HCT116 (cell line): Measurements from ENCODE around the gene EML4. TPM values are rescaled to one million over a fixed set of nuclear protein-coding genes. Genes with fewer than 3 reads are reported as not detected.

Experiments
- ATAC-seq: fragments of 200-7000 bp; cut with Tn5 transposase; 2 replicates; pipeline ENCODE4 v1.9.1; 2020; ENCODE audit warnings: mild to moderate bottlenecking, moderate library complexity
- BruUV-seq: library from RNA; stranded (reverse); fragments of 400-500 nt; replicated peaks from 2 replicates; lab custom pipeline; 2021; lab: Mats Ljungman, UMichigan
- CTCF ChIA-PET: fragments of 300-600 bp; sonication (Branson Sonifier 250); formaldehyde crosslinking; loops from one replicate; lab custom pipeline; 2021; ENCODE audit warnings: antibody characterized with exemption; lab: Charles Lee
- POLR2A ChIA-PET: fragments of 300-600, 350-600 bp; sonication (Branson Sonifier 250); formaldehyde crosslinking; loops from one replicate; lab custom pipeline; 2021; ENCODE audit warnings: antibody characterized with exemption; lab: Charles Lee
- RAD21 ChIA-PET, 2 experiments: fragments of 300-600 bp; sonication (Branson Sonifier 250); formaldehyde crosslinking; loops; one replicate each; lab custom pipeline; 2023; ENCODE audit warnings: low total read pairs in 2 of 2; ENCODE audit not compliant: uncharacterized antibody in 2 of 2, unreplicated experiment in 2 of 2, low non-redundant PET in 1 of 2; lab: Charles Lee
- DNase-seq: peaks from one replicate; pipeline ENCODE4 v3.0.0-alpha.2; 2010; ENCODE audit warnings: low read depth, low spot score
- H2AFZ ChIP-seq: fragments of 200-600 bp; shearing (Covaris generic), sonication (generic); 2 replicates; pipeline ENCODE4 v1.6.1; 2017; ENCODE audit warnings: low read depth, mixed run types, mixed read lengths, antibody characterized with exemption, low read length; ENCODE audit not compliant: poor library complexity, severe bottlenecking
- H3K27ac ChIP-seq: 2 replicates; pipeline ENCODE4 v1.5.1; 2012; ENCODE audit warnings: low read depth, low read length
- H3K27me3 ChIP-seq: fragments of 200-600 bp; sonication (generic); 2 replicates; pipeline ENCODE4 v1.6.1; 2016; ENCODE audit warnings: mixed run types, low read length, mixed read lengths; ENCODE audit not compliant: insufficient read depth
- H3K36me3 ChIP-seq, 2 experiments: fragments of 200-500 bp in 1 of 2; fragments of 200-600 bp in 1 of 2; sonication (Bioruptor generic) in 1 of 2; sonication (generic) in 1 of 2; 2 replicates each; pipeline versions ENCODE4 v1.5.1 to v1.6.1; 2014 to 2016; ENCODE audit warnings: low read length in 2 of 2, inconsistent platforms in 1 of 2, mixed read lengths in 1 of 2, mixed run types in 1 of 2; ENCODE audit not compliant: insufficient read depth in 2 of 2, control insufficient read depth in 1 of 2
- H3K4me1 ChIP-seq, 2 experiments: fragments of 200-600 bp in 1 of 2; sonication (generic) in 1 of 2; 2 replicates each; pipeline versions ENCODE4 v1.5.1 to v1.6.1; 2012 to 2017; ENCODE audit warnings: low read length in 2 of 2, inconsistent platforms in 1 of 2, mild to moderate bottlenecking in 1 of 2, mixed read lengths in 1 of 2, mixed run types in 1 of 2, moderate library complexity in 1 of 2; ENCODE audit not compliant: insufficient read depth in 2 of 2, control insufficient read depth in 1 of 2
- H3K4me2 ChIP-seq: fragments of 200-600 bp; sonication (generic); 2 replicates; pipeline ENCODE4 v1.6.1; 2017; ENCODE audit warnings: mixed run types, low read length, mixed read lengths
- H3K4me3 ChIP-seq, 2 experiments: fragments of 200-600 bp in 1 of 2; sonication (generic) in 1 of 2; replicated peaks in 1 of 2; 2 replicates each; pipeline ENCODE4 v1.5.1; 2011 to 2016; ENCODE audit warnings: low read length in 2 of 2, control low read depth in 1 of 2, low read depth in 1 of 2, mild to moderate bottlenecking in 1 of 2, mixed read lengths in 1 of 2, mixed run types in 1 of 2
- H3K79me2 ChIP-seq: fragments of 200-600 bp; sonication (generic); 2 replicates; pipeline ENCODE4 v1.6.1; 2017; ENCODE audit warnings: mild to moderate bottlenecking, mixed run types, low read length, moderate library complexity, mixed read lengths; ENCODE audit not compliant: insufficient read depth
- H3K9ac ChIP-seq: fragments of 200-600 bp; sonication (generic); 2 replicates; pipeline ENCODE4 v1.6.1; 2016; ENCODE audit warnings: low read length, mixed read lengths
- H3K9me2 ChIP-seq: fragments of 200-600 bp; sonication (generic), shearing (Covaris generic); 2 replicates; pipeline ENCODE4 v1.6.1; 2017; ENCODE audit warnings: mixed run types, mild to moderate bottlenecking, moderate library complexity; ENCODE audit not compliant: insufficient read depth
- H3K9me3 ChIP-seq, 2 experiments: fragments of 200-500 bp in 1 of 2; fragments of 200-600 bp in 1 of 2; sonication (Bioruptor generic) in 1 of 2; sonication (generic) in 1 of 2; 2 replicates each; pipeline ENCODE4 v1.6.1; 2014 to 2017; ENCODE audit warnings: low read length in 2 of 2, mixed read lengths in 2 of 2, inconsistent platforms in 1 of 2, low read depth in 1 of 2, mild to moderate bottlenecking in 1 of 2, mixed run types in 1 of 2, moderate library complexity in 1 of 2; ENCODE audit not compliant: control insufficient read depth in 1 of 2, insufficient read depth in 1 of 2
- H4K20me1 ChIP-seq: fragments of 200-600 bp; sonication (generic), shearing (Covaris generic); 2 replicates; pipeline ENCODE4 v1.6.1; 2017; ENCODE audit warnings: mixed run types, mild to moderate bottlenecking, moderate library complexity; ENCODE audit not compliant: insufficient read depth
- CBX3 ChIP-seq: IDR thresholded peaks from 2 replicates; pipeline ENCODE4 v1.6.1; 2012; ENCODE audit warnings: low read depth
- CEBPB ChIP-seq: IDR thresholded peaks from 2 replicates; pipeline ENCODE4 v1.6.1; 2012; ENCODE audit warnings: low read depth
- EGR1 ChIP-seq: IDR thresholded peaks from 2 replicates; pipeline ENCODE4 v1.6.1; 2012; ENCODE audit warnings: low read depth
- EZH2 ChIP-seq: fragments of 200-600 bp; sonication (generic); IDR thresholded peaks from 2 replicates; pipeline ENCODE4 v1.6.1; 2017; ENCODE audit warnings: antibody characterized with exemption, mixed run types
- FOSL1 ChIP-seq: IDR thresholded peaks from 2 replicates; pipeline ENCODE4 v1.6.1; 2012; ENCODE audit warnings: low read depth
- JUND ChIP-seq: IDR thresholded peaks from 2 replicates; pipeline ENCODE4 v1.6.1; 2012
- POLR2A ChIP-seq: IDR thresholded peaks from 2 replicates; pipeline ENCODE4 v1.7.0; 2011; ENCODE audit warnings: borderline replicate concordance; ENCODE audit not compliant: insufficient read depth, insufficient read length; ENCODE audit errors: extremely low read depth
- RAD21 ChIP-seq: IDR thresholded peaks from 2 replicates; pipeline ENCODE4 v1.6.1; 2012; ENCODE audit warnings: low read depth, mild to moderate bottlenecking
- SRF ChIP-seq: IDR thresholded peaks from 2 replicates; pipeline ENCODE4 v1.6.1; 2012; ENCODE audit warnings: low read depth
- YY1 ChIP-seq: IDR thresholded peaks from 2 replicates; pipeline ENCODE4 v1.6.1; 2011; ENCODE audit warnings: low read length, low read depth, moderate library complexity, mild to moderate bottlenecking; ENCODE audit not compliant: insufficient replicate concordance; ENCODE audit errors: extremely low read depth
- ZFX ChIP-seq: fragments of 450-650 bp; IDR thresholded peaks from 2 replicates; pipeline ENCODE4 v1.6.1; 2017
- ZNF274 ChIP-seq: fragments of 200-500 bp; sonication (Bioruptor generic); IDR thresholded peaks from 2 replicates; pipeline ENCODE4 v1.6.1; 2014; ENCODE audit warnings: mild to moderate bottlenecking, low read depth, low read length, inconsistent platforms
- intact Hi-C: fragments of 100-400 bp; cut with micrococcal nuclease; formaldehyde crosslinking; loops from 2 replicates; pipeline ENCODE4 v1.10.0; 2022
- total RNA-seq: library from RNA; stranded (reverse); gene quantifications from one replicate; pipeline ENCODE4 v1.2.1, GENCODE V29; 2021; ENCODE audit not compliant: unreplicated experiment
- TF ChIP-seq, protein P1 (sequence below): IDR thresholded peaks from 2 replicates; pipeline ENCODE4 v1.6.1; 2012
- TF ChIP-seq, protein P2 (sequence below): IDR thresholded peaks from 2 replicates; pipeline ENCODE4 v1.6.1; 2012
- TF ChIP-seq, protein P3 (sequence below): IDR thresholded peaks from 2 replicates; pipeline ENCODE4 v1.6.1; 2012; ENCODE audit warnings: low read depth
- TF ChIP-seq, protein P4 (sequence below): IDR thresholded peaks from 2 replicates; pipeline ENCODE4 v1.6.1; 2011; ENCODE audit warnings: mild to moderate bottlenecking, low read length, moderate library complexity; ENCODE audit not compliant: insufficient replicate concordance; ENCODE audit errors: extremely low read depth

EML4 gene
- total RNA-seq, 1 experiment from 2014 or later: 53.5 TPM

DNA sequence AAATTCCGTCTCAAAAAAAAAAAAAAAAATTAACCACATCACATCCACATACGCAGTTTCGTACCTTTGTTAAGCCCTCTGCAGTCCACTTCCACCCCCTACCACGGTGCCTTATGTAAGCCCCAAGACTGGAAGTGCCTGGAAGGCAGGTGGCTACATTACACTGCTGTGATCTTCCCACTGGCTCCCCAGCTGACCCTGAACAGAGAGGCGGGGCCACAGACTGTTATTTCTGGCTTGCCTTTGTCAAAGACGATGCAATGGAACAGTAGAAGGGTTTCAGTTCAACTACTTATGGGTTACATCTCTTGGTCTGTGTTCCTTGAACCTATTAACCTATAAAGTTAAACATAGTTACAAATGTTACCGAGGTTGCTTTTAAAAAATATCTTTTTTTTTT lies 207.6 kb downstream of the EML4 start:
- Histone ChIP-seq H3K4me1 (no peaks in the 10 kb centered on the region), H4K20me1 (no peaks in the 10 kb centered on the region), H3K4me2 (no peak overlapping the region), H3K9ac (no peak overlapping the region), H3K4me3 (no peak overlapping the region), H3K27me3 (no peaks in the 10 kb centered on the region), H2AFZ (no peak overlapping the region), H3K79me2 (no peaks in the 10 kb centered on the region), H3K27ac (no peak overlapping the region), H3K9me3 (no peaks in the 10 kb centered on the region), H3K9me2 (no peaks in the 10 kb centered on the region), H3K36me3 (no peaks in the 10 kb centered on the region)
- no peak for DNase-seq
- BruUV-seq: no TSS peak
- TF ChIP-seq JUND: no peak
- TF ChIP-seq, protein P1, sequence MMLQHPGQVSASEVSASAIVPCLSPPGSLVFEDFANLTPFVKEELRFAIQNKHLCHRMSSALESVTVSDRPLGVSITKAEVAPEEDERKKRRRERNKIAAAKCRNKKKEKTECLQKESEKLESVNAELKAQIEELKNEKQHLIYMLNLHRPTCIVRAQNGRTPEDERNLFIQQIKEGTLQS: no peak
- no peak for TF ChIP-seq SRF
- no peak for TF ChIP-seq CBX3
- TF ChIP-seq EZH2: no peak
- no peak for TF ChIP-seq POLR2A
- TF ChIP-seq, protein P2, sequence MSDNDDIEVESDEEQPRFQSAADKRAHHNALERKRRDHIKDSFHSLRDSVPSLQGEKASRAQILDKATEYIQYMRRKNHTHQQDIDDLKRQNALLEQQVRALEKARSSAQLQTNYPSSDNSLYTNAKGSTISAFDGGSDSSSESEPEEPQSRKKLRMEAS: no peak
- no peak for TF ChIP-seq CEBPB
- TF ChIP-seq FOSL1: no peak
- TF ChIP-seq EGR1: no peak
- no peak for TF ChIP-seq YY1
- no peak for ATAC-seq
- RAD21 ChIA-PET: no interaction called here
- POLR2A ChIA-PET: interaction anchor here (0.7 kb wide), 1 partner anchor 14 kb away, joined by 3 read pairs; no protein-coding TSS in a partner anchor
- CTCF ChIA-PET: no interaction called here
- intact Hi-C loops: no loop called here

DNA sequence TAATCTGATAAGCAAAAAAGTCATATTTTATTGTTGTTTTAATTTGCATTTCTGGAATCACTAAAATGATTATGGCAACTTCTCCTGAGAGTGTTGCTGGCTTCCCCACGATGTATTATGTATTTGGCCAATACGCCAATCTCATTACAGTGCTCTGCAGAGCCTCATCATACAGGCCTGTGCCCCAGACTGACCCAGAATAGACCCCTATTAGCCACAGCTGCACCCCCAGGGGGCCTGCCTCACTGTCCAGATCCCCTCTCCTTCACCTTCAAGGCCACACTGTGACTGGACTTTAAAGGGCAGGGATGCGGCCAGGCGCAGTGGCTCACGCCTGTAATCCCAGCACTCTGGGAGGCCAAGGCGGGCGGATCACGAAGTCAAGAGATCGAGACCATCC lies 209.3 kb downstream of the EML4 start:
- ChIA-PET POLR2A (no interaction called here), CTCF (no interaction called here), RAD21 (no interaction called here)
- Histone ChIP-seq H2AFZ (no peak overlapping the region), H3K9me2 (no peaks in the 10 kb centered on the region), H3K79me2 (no peaks in the 10 kb centered on the region), H3K4me1 (no peaks in the 10 kb centered on the region), H4K20me1 (no peaks in the 10 kb centered on the region), H3K36me3 (no peaks in the 10 kb centered on the region), H3K27ac (no peak overlapping the region), H3K4me3 (no peak overlapping the region), H3K27me3 (no peaks in the 10 kb centered on the region), H3K9me3 (no peaks in the 10 kb centered on the region), H3K9ac (no peak overlapping the region), H3K4me2 (no peak overlapping the region)
- no TSS peak for BruUV-seq
- ATAC-seq (no peak), DNase-seq (no peak)
- intact Hi-C loops: no loop called here
- TF ChIP-seq CBX3: no peak
- no peak for TF ChIP-seq POLR2A
- no peak for TF ChIP-seq ZNF274
- TF ChIP-seq, protein P3, sequence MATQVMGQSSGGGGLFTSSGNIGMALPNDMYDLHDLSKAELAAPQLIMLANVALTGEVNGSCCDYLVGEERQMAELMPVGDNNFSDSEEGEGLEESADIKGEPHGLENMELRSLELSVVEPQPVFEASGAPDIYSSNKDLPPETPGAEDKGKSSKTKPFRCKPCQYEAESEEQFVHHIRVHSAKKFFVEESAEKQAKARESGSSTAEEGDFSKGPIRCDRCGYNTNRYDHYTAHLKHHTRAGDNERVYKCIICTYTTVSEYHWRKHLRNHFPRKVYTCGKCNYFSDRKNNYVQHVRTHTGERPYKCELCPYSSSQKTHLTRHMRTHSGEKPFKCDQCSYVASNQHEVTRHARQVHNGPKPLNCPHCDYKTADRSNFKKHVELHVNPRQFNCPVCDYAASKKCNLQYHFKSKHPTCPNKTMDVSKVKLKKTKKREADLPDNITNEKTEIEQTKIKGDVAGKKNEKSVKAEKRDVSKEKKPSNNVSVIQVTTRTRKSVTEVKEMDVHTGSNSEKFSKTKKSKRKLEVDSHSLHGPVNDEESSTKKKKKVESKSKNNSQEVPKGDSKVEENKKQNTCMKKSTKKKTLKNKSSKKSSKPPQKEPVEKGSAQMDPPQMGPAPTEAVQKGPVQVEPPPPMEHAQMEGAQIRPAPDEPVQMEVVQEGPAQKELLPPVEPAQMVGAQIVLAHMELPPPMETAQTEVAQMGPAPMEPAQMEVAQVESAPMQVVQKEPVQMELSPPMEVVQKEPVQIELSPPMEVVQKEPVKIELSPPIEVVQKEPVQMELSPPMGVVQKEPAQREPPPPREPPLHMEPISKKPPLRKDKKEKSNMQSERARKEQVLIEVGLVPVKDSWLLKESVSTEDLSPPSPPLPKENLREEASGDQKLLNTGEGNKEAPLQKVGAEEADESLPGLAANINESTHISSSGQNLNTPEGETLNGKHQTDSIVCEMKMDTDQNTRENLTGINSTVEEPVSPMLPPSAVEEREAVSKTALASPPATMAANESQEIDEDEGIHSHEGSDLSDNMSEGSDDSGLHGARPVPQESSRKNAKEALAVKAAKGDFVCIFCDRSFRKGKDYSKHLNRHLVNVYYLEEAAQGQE: no peak
- no peak for TF ChIP-seq EGR1
- TF ChIP-seq FOSL1: no peak
- TF ChIP-seq, protein P2: no peak
- TF ChIP-seq, protein P4, sequence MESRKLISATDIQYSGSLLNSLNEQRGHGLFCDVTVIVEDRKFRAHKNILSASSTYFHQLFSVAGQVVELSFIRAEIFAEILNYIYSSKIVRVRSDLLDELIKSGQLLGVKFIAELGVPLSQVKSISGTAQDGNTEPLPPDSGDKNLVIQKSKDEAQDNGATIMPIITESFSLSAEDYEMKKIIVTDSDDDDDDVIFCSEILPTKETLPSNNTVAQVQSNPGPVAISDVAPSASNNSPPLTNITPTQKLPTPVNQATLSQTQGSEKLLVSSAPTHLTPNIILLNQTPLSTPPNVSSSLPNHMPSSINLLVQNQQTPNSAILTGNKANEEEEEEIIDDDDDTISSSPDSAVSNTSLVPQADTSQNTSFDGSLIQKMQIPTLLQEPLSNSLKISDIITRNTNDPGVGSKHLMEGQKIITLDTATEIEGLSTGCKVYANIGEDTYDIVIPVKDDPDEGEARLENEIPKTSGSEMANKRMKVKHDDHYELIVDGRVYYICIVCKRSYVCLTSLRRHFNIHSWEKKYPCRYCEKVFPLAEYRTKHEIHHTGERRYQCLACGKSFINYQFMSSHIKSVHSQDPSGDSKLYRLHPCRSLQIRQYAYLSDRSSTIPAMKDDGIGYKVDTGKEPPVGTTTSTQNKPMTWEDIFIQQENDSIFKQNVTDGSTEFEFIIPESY: no peak
- TF ChIP-seq JUND: no peak
- no peak for TF ChIP-seq RAD21
- TF ChIP-seq ZFX: no peak
